HG02759 (cell line): ENCODE measurements around the gene MPC2.
"Not testable (repeated sequence)": the region's sequence is repeated elsewhere in the genome, so short reads cannot be mapped to it uniquely, and the experiment has no call there.

Source experiments
- ATAC-seq: cut with Tn5 transposase; IDR thresholded peaks from one replicate; pipeline ENCODE4 v1.9.1; 2021; ENCODE audit warnings: mild to moderate bottlenecking, moderate library complexity; ENCODE audit not compliant: unreplicated experiment

Gene MPC2

GRCh38 chr1:167935216-167936067, 1.4 kb downstream of the MPC2 start:
- ATAC-seq = peak; percentile 3

GRCh38 chr1:167934426-167935215, 2.3 kb downstream of the MPC2 start:
- ATAC-seq = no peak

GRCh38 chr1:167933788-167934187, 3.1 kb downstream of the MPC2 start:
- ATAC-seq = no peak

GRCh38 chr1:167929725-167930124, 7.1 kb downstream of the MPC2 start:
- ATAC-seq = no peak

- ATAC-seq = not testable (repeated sequence)
These were observed 8.0 kb downstream of the MPC2 start for GRCh38 chr1:167928919-167929318.

DNA sequence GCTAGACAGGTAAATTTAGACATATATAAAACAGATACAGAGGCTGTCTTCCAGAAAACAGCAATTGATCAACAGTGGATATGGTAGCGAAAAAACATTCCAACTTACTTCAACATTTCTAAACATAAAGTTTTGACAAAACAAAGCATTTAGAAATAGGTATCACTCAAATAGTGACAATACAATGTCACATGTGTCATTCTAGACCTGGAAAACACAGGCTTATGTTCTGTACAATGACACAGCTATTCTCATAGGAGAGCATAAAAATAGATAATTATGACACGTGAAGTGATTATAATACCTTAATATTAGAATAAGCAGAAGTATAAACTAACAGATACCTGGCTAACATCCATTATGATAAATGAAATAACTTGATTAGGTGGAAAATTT, 8.4 kb downstream of the MPC2 start:
- ATAC-seq = no peak

DNA sequence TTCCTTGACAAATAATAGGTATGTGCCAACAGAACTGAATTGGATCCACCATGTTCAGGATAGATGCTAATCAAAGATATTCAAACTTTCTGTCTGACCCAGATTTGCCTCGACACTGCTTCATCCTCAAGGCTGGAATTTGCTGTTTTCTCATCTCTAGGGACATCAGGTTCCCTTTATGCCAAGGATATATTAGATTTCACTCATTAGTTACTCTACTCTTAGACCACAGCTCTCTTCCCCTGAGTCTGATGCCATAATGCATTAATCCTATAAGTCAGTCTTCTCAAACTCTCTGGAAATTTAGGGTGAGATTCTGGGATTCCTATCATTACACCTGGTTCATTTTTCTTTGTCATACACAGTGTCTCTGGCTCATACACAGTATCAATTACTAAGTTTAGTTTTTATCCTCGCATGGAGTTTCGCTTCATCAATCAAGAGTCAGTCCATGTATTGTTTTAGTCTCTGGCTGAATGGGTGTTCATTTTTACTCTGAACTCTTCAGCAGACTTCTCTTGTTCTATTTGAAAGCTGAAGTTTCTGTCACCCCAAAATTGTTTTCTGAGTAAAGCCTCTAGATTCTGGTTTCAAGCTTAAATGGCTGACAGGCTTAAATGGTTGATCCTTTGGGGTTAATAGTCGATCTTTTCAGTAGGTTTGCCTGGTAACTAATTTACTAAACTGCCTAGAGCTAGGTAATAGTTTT, 9.7 kb downstream of the MPC2 start:
- peak; percentile 66 for ATAC-seq

GRCh38 chr1:167926486-167926997, 10.3 kb downstream of the MPC2 start:
- ATAC-seq = no peak

DNA sequence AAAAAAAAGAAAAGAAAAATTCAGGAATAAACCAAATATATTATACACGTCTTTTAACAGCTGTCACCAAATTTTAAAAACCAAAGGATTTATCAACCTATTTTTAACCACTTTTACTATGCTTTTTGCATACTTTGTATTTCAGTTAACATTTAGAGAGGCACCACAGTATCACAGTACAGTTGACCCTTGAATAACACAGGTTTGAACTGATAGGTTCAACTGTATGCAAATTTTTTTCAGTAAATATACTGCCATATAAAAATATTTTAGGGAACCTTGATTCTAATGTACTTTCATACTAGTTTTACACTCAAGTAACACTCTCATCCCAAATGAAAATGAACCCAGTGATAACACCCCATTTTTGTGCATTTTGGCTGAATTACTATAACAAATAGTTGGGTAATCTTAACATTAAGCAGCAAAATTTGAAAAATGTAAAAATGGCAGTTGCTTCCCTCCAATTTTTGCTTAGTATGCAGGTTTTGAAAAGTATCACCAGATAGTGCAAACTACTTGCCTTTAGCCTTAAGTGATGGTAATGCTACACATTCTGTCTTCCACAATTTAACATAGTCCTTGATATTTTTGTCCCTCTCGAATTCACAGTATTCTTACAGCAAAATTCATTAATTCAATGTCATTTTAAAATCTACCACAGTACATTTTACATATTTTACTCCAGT, 12.2 kb downstream of the MPC2 start:
- no peak for ATAC-seq

DNA sequence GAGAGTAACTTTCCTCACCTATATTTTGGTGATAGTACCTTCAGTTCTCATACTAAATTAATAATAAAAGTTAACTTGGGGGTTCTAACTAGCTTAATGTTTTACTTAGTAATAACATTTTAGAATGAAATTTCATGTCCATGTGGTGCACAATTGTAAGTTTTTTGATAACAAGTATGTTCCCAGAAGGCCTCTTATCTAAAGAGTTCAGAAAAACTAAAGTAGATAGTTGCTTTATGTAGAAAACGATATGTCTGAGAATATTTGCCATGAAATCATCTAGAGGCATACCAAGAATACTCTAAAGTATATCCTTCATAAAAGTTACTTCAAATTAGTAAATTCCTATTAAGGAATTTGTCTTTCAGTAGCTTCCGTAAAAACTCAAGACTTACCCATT, 12.8 kb downstream of the MPC2 start:
- ATAC-seq = no peak

GRCh38 chr1:167923324-167924056, 13.4 kb downstream of the MPC2 start:
- peak; percentile 41 for ATAC-seq

GRCh38 chr1:167922611-167923074, 14.2 kb downstream of the MPC2 start:
- ATAC-seq = no peak

GRCh38 chr1:167922023-167922422, 14.8 kb downstream of the MPC2 start:
- ATAC-seq = no peak

GRCh38 chr1:167916766-167917511, 19.9 kb downstream of the MPC2 start:
- ATAC-seq = no peak

- ATAC-seq = no peak
These were observed 21.3 kb downstream of the MPC2 start for GRCh38 chr1:167915569-167915968.

DNA sequence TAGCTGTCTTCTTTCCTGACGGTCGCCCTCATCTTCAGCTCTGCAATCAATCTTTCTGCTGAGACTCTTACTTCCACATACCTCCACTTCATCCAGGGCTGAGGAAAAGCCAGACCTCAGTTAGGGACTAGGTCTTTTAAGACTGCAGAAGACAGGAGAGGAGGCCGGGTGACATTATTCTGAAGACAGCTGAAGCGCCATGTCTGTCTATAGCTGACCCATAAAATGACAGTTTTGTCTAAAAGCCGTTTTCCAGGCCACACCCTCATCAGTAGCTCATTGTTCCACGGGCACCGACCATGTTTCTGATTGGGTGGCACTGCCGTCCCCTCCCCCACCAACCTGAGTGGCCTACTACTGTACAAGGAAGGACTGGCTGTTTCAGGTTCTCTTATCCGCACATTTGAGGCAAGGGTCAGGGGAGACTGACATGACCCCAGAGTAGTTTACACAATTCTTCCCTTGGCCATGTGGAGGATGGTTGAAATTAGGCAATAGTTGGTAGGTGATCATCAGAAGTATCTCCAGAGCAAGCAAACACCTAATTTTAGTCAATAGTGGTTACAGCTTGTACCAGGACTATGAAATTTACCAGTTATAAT, 22.9 kb downstream of the MPC2 start, which contains the start of gene ADCY10:
TSS of gene ADCY10 (minus strand) at position 240 of the 602 bp plus-strand sequence. CDS start 8,994 bp downstream, outside the sequence.
- ATAC-seq = no peak

DNA sequence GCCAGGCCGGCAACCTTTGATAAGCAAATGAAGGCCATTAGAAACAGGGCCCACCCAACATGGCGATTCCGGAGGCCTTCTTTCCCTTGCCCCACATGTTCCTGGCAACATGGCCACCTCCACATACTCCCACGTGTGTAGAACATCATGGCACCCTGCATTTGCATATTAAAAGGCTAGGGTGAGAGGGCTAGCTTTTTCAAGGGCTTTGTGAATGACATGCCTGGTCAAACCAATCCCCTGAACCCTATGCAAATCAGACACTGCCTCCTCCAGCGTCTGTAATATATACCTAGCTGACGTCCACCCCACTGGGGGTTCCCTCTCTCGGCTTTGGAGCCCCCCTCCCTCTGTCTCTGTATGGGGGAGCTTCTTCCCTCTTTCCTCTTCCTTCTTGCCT, 24.6 kb downstream of the MPC2 start:
- ATAC-seq = no peak

DNA sequence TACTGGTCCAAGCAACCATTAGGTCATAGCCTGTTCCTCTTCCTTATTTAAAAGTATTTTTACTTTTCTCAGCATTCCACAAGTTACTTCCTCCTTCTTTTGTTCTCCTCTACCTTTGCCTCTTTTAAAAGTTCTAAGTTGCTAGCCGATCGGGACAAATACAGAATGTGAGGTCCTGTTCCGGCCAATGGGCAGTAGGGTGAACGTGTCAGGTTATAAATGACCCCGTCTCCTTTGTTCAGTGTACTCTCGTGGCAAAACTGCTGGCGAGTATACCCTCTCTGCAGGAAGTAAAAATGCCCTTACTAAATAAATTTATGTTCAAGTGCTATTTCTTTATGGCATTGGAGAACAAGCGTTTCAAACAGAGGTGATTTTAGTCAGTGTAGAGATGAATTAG, 25.5 kb downstream of the MPC2 start:
- no peak for ATAC-seq

DNA sequence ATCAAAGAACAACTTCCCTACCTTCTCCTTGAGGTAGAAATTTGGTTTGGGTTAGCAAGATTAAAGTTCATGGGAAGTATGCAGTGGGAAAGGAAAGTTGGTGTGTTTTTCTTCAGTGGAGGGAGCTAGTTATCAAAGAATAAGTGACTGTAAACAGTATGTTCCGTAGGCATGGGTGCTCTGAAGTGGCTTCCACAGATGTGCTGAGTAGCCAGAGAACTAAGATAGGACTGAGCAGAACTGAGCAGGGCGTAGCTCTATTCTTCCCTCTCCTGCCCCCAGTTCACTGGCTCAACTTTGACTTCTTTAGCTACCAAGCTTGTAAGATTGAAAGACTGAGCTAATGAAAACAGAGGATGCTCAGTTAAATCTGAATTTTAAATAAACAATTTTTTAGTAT, 26.3 kb downstream of the MPC2 start:
- no peak for ATAC-seq
